GM23248 (cell line): ENCODE measurements around the gene SPAG9.

Experiments used
- EZH2 ChIP-seq: fragments of 200-600 bp; sonication (generic); IDR thresholded peaks from 2 replicates; pipeline ENCODE4 v1.6.1; 2018; ENCODE audit warnings: antibody characterized with exemption, mild to moderate bottlenecking; ENCODE audit not compliant: insufficient read depth, poor library complexity, severe bottlenecking
- EZH2phosphoT487 ChIP-seq: fragments of 200-600 bp; sonication (generic); IDR thresholded peaks from 2 replicates; pipeline ENCODE4 v1.6.1; 2018; ENCODE audit warnings: antibody characterized with exemption, moderate library complexity, mild to moderate bottlenecking, low read depth; ENCODE audit not compliant: insufficient read depth

GRCh38 chr17:50955160-50955559 is 165.5 kb downstream of the SPAG9 start:
- TF ChIP-seq EZH2 (no peak), EZH2phosphoT487 (no peak)
